ENCODE measurements around the gene UBR1.

UBR1 gene

GRCh38 chr15:43107751-43108150 is 1.9 kb upstream of the UBR1 start:
- DNase-seq (ENCODE audit: low read depth, low spot score) = no peak

GRCh38 chr15:43106486-43106829 is 620 bp upstream of the UBR1 start:
- DNase-seq (ENCODE audit: low read depth, low spot score) = no peak

- no peak for DNase-seq (ENCODE audit: low read depth, low spot score)
Measured at GRCh38 chr15:43105077-43105736, 631 bp downstream of the UBR1 start.

GRCh38 chr15:43104426-43104825 is 1.4 kb downstream of the UBR1 start:
- DNase-seq (ENCODE audit: low read depth, low spot score) = no peak

GRCh38 chr15:43103907-43104306 is 1.9 kb downstream of the UBR1 start:
- DNase-seq (ENCODE audit: low read depth, low spot score) = no peak

- no peak for DNase-seq (ENCODE audit: low read depth, low spot score)
Measured at GRCh38 chr15:43102187-43102586, 3.7 kb downstream of the UBR1 start.

- DNase-seq (ENCODE audit: low read depth, low spot score) = no peak
Measured at GRCh38 chr15:43100971-43101370, 4.9 kb downstream of the UBR1 start.

- no peak for DNase-seq (ENCODE audit: low read depth, low spot score)
Measured at GRCh38 chr15:43099105-43099845, 6.6 kb downstream of the UBR1 start.

GRCh38 chr15:43096411-43096810 is 9.4 kb downstream of the UBR1 start:
- no peak for DNase-seq (ENCODE audit: low read depth, low spot score)

GRCh38 chr15:43095708-43096347 is 10.0 kb downstream of the UBR1 start:
- DNase-seq (ENCODE audit: low read depth, low spot score) = no peak

- DNase-seq (ENCODE audit: low read depth, low spot score) = no peak
Measured at GRCh38 chr15:43095243-43095642, 10.6 kb downstream of the UBR1 start.

- no peak for DNase-seq (ENCODE audit: low read depth, low spot score)
Measured at GRCh38 chr15:43094416-43095030, 11.3 kb downstream of the UBR1 start.

GRCh38 chr15:43093026-43093425 is 12.8 kb downstream of the UBR1 start:
- DNase-seq (ENCODE audit: low read depth, low spot score) = no peak

GRCh38 chr15:43091859-43092258 is 14.0 kb downstream of the UBR1 start:
- DNase-seq (ENCODE audit: low read depth, low spot score) = no peak

- no peak for DNase-seq (ENCODE audit: low read depth, low spot score)
Measured at GRCh38 chr15:43086551-43086950, 19.3 kb downstream of the UBR1 start.

GRCh38 chr15:43085921-43086320 is 19.9 kb downstream of the UBR1 start:
- no peak for DNase-seq (ENCODE audit: low read depth, low spot score)

GRCh38 chr15:43082509-43082908 is 23.3 kb downstream of the UBR1 start:
- DNase-seq (ENCODE audit: low read depth, low spot score) = no peak

- no peak for DNase-seq (ENCODE audit: low read depth, low spot score)
Measured at GRCh38 chr15:43081283-43081682, 24.6 kb downstream of the UBR1 start.

GRCh38 chr15:43071451-43071850 is 34.4 kb downstream of the UBR1 start:
- no peak for DNase-seq (ENCODE audit: low read depth, low spot score)

GRCh38 chr15:43070893-43071292 is 34.9 kb downstream of the UBR1 start:
- no peak for DNase-seq (ENCODE audit: low read depth, low spot score)

GRCh38 chr15:43070249-43070648 is 35.6 kb downstream of the UBR1 start:
- no peak for DNase-seq (ENCODE audit: low read depth, low spot score)

- peak; percentile 5 for DNase-seq (ENCODE audit: low read depth, low spot score)
Measured at GRCh38 chr15:43067717-43068461, 37.9 kb downstream of the UBR1 start.
